GM23338 (cell line): ENCODE results near the gene MRPS11.

Experiments
- CREB1 ChIP-seq: fragments of 250-450 bp; sonication (Bioruptor Pico); IDR thresholded peaks from 2 replicates; pipeline ENCODE4 v1.5.0; 2020; ENCODE audit warnings: low read depth, mild to moderate bottlenecking, moderate library complexity
- EZH2 ChIP-seq: fragments of 200-600 bp; sonication (generic); IDR thresholded peaks from one replicate; pipeline ENCODE4 v1.8.0; 2017; ENCODE audit warnings: antibody characterized with exemption, mild to moderate bottlenecking, low read depth; ENCODE audit not compliant: unreplicated experiment
- EZH2phosphoT487 ChIP-seq: fragments of 200-600 bp; sonication (generic); IDR thresholded peaks from one replicate; pipeline ENCODE4 v1.8.1; 2018; ENCODE audit warnings: antibody characterized with exemption; ENCODE audit not compliant: unreplicated experiment
- JUNB ChIP-seq: IDR thresholded peaks from one replicate; pipeline ENCODE4 v1.6.1; 2016; ENCODE audit warnings: antibody characterized with exemption; ENCODE audit not compliant: unreplicated experiment
- NANOG ChIP-seq: IDR thresholded peaks from 2 replicates; pipeline ENCODE4 v1.6.1; 2016; ENCODE audit warnings: antibody characterized with exemption, borderline replicate concordance
- POLR2AphosphoS5 ChIP-seq: IDR thresholded peaks from 2 replicates; pipeline ENCODE4 v1.6.1; 2016; ENCODE audit warnings: antibody characterized with exemption, low read depth
- REST ChIP-seq: IDR thresholded peaks from one replicate; pipeline ENCODE4 v1.6.1; 2018; ENCODE audit warnings: antibody characterized with exemption; ENCODE audit not compliant: unreplicated experiment
- ZNF114 ChIP-seq: fragments of 250-450 bp; sonication (Bioruptor Pico); IDR thresholded peaks from 2 replicates; pipeline ENCODE4 v1.5.0; 2020; ENCODE audit warnings: mild to moderate bottlenecking, moderate library complexity
- TF ChIP-seq, protein P1 (sequence below), 2 experiments: fragments of 200-600 bp in 1 of 2; sonication (generic) in 1 of 2; conservative IDR thresholded peaks; 2 replicates each; pipeline versions ENCODE4 v1.5.1 to v1.6.1; 2016 to 2017; ENCODE audit warnings: antibody characterized with exemption in 2 of 2, low read depth in 2 of 2, mild to moderate bottlenecking in 2 of 2, moderate library complexity in 1 of 2
- TF ChIP-seq, protein P2 (sequence below): IDR thresholded peaks from 2 replicates; pipeline ENCODE4 v1.6.1; 2016; ENCODE audit warnings: antibody characterized with exemption

- TF ChIP-seq EZH2 (no peak), POLR2AphosphoS5 (no peak), NANOG (no peak), REST (no peak), JUNB (no peak), EZH2phosphoT487 (no peak), ZNF114 (CRISPR knock-in tag) (no peak), CREB1 (CRISPR knock-in tag) (no peak)
- TF ChIP-seq, protein P1, sequence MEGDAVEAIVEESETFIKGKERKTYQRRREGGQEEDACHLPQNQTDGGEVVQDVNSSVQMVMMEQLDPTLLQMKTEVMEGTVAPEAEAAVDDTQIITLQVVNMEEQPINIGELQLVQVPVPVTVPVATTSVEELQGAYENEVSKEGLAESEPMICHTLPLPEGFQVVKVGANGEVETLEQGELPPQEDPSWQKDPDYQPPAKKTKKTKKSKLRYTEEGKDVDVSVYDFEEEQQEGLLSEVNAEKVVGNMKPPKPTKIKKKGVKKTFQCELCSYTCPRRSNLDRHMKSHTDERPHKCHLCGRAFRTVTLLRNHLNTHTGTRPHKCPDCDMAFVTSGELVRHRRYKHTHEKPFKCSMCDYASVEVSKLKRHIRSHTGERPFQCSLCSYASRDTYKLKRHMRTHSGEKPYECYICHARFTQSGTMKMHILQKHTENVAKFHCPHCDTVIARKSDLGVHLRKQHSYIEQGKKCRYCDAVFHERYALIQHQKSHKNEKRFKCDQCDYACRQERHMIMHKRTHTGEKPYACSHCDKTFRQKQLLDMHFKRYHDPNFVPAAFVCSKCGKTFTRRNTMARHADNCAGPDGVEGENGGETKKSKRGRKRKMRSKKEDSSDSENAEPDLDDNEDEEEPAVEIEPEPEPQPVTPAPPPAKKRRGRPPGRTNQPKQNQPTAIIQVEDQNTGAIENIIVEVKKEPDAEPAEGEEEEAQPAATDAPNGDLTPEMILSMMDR (conservative IDR thresholded peaks at IDR 0.05; ENCODE audit: low read depth in 2 of 2) = no peak
- TF ChIP-seq, protein P2, sequence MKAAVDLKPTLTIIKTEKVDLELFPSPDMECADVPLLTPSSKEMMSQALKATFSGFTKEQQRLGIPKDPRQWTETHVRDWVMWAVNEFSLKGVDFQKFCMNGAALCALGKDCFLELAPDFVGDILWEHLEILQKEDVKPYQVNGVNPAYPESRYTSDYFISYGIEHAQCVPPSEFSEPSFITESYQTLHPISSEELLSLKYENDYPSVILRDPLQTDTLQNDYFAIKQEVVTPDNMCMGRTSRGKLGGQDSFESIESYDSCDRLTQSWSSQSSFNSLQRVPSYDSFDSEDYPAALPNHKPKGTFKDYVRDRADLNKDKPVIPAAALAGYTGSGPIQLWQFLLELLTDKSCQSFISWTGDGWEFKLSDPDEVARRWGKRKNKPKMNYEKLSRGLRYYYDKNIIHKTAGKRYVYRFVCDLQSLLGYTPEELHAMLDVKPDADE = no peak
Measured at GRCh38 chr15:88504445-88504844, 36.9 kb downstream of the MRPS11 start.
